NCI-H2107 (cell line): Measurements from ENCODE around the gene RNF14.
"Not testable (repeated sequence)": the region's sequence is repeated elsewhere in the genome, so short reads cannot be mapped to it uniquely, and the experiment has no call there.

Experiments
- DNase-seq: peaks from one replicate; lab custom pipeline; 2025; lab: John Stamatoyannopoulos, UW

RNF14 gene, protein sequence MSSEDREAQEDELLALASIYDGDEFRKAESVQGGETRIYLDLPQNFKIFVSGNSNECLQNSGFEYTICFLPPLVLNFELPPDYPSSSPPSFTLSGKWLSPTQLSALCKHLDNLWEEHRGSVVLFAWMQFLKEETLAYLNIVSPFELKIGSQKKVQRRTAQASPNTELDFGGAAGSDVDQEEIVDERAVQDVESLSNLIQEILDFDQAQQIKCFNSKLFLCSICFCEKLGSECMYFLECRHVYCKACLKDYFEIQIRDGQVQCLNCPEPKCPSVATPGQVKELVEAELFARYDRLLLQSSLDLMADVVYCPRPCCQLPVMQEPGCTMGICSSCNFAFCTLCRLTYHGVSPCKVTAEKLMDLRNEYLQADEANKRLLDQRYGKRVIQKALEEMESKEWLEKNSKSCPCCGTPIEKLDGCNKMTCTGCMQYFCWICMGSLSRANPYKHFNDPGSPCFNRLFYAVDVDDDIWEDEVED

DNA sequence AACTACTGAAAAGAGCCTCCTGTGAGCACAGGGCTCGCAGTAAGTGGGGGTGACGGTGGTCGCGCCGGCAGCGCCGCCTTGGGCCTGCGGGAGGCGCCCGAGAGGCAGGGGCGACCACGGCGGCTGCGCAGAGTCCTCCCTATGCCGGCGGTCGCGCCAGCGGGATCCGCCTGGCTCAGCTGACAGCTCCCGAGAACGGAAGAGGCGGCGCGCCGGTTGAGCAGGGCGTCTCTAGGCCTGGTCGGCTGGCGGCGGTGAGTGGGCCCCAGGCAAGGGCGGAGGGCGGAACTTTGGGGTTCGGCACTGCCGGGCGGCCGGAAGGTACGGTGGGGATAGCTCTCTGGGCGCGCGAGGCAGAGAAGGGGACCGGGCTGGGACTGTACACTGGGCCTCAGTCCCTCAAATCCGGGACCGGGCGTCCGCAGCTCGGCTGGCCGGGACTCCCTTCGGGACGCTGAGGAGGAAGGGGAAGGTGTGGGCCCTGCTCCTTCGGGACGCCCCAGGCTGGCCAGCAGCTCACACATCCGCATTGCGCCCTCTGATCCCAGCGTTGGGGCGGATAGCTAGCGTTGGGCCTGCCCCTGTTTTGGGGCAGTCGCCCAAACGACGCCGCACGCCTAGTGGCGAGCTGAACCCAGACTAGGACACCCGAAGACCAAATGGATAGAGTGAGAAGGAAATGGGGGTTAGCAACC lies at the start of gene RNF14:
Gene RNF14, plus strand, starts transcription at position 192 of the 695 bp plus-strand sequence. CDS start 4,484 bp downstream, outside the sequence.
- DNase-seq, result peak; percentile 71

DNA sequence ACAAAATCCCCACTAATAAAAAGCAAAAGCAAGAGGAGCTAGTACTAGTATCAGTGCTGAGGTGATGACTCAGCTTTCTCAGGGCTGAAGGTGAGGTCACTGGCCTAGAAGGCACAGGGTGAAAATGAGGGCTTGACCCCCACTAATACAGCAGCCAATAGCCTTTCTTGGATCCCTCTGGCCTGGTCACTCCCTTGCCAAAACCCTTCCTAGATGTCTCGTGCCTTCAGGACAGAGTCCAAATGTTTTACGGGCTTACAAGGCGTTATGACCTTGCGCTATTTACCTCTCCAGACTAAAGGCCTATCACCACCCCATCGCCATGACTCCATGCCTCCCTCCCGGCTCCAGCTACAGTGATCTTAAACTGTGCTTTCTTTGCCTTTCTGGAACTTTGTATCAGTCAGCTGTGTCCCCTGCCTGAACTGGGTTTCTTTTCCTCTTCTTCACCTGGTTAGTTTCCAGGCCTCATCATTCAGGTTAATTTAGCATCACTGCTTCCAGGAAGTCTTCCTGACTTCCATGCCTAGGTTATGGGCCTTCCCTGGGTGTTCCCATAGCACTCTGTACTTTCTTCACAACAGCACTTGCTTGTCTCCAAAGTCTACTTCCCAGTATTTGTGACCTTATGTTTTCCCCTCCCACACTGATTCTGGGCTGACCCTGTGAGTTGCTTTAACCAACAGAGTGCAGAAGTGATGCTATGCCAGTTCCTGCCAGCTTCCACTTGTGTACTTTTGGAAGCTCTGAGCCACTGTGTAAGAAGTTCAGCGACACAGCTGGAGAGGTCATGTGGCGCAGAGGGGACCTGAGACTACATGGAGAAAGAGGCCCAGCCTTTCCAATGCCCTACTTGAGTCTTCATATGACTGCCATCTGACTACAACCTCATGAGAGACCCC lies 49.4 kb upstream of the RNF14 start:
- no peak for DNase-seq

DNA sequence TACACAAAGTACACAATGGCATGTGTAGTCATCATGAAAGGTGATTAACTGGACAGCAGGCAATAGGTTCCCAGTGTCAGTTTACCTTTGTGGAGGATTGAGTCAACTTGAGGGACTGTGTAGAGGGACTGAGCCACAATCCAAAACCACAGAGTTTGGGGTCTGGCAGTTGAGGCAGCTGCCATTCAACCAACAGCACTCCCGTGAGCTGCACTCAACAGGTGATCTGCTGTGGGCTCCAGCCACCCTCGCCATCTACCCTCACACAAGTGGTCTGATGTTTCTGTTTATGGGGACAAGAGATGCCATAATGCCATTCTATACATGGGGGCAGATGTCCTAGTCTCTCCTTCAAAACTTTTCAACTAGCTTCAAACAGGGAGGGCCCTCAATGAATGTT lies 48.1 kb upstream of the RNF14 start:
- DNase-seq, result no peak

DNA sequence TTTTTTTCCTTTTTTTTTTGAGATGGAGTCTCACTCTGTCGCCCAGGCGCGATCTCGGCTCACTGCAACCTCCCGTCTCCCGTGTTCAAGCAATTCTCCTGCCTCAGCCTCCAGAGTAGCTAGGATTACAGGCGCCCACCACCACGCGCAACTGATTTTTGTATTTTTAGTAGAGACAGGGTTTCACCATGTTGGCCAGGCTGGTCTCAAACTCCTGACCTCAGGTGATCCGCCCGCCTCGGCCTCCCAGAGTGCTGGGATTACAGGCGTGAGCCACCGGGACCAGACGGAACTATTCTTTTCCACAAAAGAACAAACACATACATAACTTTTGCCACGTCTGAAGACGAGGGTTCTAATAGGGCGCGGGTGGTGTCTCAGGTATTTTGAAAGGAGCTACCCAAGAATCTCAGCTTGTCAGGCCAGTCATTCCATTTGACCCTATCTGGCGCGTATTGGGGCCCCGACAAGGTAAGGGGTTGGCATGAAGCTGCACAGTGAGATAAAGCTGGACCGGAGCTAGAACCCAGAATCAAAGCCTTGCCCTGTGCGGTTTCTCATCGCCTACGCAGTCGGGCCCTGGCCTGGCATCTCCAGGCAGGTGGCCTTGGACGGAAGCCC lies 46.0 kb upstream of the RNF14 start:
- DNase-seq, result not testable (repeated sequence)

DNA sequence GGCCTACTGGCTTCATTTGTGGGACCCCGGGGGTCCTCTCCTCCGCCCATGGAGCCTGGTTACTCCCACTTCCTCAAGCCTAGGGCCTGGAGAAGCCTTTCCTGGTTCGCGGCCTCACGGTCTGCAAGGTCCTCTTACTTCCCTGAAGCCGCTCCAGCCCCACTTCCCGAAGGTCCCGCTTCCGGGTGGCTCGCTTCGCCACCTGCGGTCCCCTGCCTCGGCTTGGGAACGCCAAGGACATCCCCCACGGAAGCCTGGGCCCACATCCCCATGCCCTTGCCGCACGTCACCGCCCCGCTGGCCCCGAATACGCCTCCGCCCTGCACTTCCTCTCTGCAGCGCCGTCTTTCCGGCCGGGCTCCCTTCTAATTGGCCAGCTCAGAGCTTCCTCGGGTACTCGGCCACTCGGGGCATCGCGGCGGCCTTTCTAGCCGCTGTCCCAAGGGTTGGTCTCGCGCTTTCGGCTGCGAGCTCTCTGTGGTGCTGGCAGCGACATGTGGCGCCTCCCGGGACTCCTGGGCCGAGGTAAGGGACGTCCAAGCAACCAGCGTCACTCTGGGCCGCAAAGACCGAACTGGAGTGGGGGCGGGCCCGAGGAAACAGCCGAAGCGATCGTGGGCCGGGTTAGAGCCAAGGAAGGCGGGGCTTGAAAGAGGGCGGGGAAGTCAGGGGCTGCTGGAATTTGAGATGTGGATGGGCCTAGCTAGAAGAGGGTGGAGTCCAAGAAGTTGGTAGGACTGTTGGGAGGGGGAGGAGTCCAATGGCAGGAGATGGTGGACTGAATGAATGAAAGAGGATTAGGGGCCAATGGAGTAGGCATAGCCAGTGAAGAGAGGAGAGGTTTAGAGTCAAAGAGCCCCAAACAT lies 45.2 kb upstream of the RNF14 start, which contains the start of gene DELE1:
Gene DELE1, plus strand, starts transcription at position 424 of the 866 bp plus-strand sequence. Its CDS starts 71 bp downstream, at position 495.
- peak; percentile 25 for DNase-seq

DNA sequence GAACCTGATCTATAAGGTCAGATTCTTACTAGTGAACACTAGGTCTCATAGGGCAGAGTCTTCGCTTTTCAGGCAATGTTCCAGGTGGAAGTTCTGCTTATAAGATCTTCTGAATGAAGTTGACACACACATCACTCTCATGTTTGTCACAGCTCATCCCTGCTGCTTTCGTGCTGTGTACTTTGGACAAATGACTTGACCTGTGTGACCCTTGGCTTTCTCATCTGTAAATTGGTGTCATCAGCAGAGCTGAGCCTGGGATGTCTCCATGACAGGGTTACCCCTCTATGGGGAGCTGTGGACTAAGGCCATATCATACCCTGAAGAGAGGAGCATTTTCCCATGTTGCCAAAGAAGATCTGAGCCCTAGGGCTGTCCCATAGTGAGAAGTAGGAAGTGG lies 42.5 kb upstream of the RNF14 start:
- no peak for DNase-seq

DNA sequence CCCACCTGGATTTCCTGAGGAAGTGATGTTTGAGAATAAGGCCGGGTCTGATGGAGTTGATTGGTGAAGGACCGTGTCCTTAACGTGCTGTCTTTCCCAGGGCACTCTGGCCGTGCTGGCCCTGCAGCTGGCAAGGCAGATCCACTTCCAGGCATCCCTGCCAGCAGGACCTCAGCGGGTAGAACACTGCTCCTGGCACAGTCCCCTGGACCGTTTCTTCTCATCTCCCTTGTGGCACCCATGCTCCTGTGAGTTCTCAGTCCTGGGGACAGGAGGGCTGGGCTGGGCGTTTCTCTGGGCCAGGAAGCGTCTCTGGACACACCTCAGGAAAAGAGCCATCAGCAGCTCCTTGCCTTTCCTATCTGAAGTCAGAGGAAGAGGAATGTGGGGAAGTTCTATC lies 40.9 kb upstream of the RNF14 start:
- DNase-seq, result no peak

DNA sequence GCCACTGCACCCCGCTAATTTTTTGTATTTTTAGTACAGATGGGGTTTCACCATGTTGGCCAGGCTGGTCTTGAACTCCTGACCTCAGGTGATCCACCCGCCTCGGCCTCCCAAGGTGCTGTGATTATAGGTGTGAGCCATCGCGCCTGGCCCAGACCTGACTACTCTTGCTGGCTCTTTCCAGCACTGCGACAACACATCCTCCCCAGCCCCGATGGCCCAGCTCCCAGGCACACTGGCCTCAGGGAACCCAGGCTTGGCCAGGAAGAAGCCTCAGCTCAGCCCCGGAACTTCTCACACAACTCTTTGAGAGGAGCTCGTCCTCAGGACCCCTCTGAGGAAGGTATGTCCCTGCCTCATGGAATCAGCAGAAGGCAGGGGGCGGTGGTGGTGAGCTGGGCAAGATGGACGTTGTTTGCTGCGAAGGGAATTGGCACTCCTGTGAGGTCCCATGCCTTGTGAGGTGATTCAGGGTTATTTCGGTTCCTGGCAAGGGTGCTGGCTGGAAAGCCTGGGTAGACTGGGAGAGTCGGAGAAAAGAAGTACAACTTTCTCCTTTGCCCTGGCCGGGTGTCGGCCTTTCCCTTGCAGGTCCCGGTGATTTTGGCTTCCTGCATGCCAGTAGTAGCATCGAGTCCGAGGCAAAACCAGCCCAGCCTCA lies 39.4 kb upstream of the RNF14 start:
- DNase-seq, result no peak

DNA sequence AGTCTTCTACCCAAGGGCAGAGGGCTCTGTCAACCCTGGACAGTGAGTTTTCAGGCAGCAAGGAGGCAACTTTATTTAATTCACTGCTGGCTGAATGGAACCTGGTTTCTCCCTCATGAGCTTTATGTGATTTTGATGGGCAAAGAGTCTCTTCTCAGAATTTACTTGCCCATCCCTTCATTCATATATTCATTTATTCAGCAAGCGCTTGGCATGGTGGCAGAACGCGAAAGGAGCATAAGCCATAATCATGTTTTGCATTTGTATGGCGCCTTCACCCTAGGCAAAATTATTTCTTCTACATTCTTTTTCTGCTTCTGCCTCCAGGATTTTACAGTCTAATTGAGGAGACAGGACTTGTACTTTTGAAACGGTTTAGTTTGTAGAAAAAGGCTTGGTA lies 37.2 kb upstream of the RNF14 start:
- DNase-seq, result no peak

DNA sequence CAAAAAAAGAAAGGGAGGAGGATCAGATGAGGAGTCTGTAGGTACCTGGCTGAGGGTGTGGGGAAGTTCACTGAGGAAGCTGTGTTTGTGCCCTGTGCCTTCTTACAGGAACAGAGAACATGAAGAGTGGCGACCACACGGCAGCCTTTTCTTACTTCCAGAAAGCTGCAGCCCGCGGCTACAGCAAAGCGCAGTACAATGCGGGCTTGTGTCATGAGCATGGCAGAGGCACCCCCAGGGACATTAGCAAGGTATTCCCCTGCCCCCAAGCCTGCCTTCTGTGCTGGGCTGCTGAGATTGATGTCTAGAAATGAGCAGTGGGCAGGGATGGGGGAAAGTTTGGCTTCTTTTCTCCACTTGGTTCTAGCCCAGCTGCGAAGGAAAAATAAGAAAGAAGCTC lies 35.8 kb upstream of the RNF14 start:
- no peak for DNase-seq

DNA sequence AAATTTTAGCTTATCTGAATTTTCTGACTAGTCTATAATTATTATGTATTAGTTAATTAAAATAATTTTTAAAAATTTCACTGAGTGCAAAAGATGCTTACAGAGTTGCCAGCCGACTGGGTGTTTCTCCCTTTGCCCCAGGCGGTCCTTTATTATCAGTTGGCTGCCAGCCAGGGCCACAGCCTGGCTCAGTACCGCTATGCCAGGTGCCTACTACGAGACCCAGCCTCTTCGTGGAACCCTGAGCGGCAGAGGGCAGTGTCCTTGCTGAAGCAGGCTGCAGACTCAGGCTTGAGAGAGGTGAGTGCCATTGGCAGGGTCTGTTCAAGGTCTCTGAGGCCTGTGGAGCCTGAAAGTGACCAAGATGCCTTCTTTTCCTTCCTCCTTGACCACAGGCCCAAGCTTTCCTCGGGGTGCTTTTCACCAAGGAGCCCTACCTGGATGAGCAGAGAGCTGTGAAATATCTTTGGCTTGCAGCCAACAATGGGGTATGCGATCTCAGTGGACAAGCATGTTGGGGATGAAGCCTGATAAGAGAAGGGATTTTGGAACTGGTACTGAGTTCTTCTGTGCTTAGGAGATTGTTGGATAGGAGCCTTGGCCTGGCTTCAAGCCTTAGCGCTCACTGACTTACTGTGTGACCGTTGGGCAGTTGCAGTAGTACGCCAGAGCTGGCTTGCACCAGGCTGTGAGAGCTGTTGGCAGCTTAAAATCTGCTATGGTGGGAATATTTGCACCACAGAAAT lies 34.6 kb upstream of the RNF14 start:
- peak; percentile 57 for DNase-seq

DNA sequence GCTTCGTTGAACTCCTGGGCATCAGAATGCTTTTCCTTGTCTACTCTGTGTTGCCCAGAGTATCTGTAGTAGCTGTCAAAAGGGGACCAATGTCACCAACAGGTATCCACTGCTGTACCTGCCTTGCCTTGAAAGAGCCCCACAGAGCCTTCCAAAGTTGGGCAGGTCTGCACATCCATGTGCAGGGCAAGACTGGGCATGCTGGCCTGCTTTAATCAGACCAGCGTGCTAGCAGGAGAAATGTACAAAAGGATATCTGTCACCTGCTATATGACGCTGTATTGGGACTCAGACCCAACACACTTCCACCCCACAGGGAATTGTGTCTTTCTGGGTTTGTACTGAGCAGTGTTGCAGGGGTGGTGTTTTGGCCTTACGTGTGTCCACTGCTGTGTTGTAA lies 33.4 kb upstream of the RNF14 start:
- no peak for DNase-seq

DNA sequence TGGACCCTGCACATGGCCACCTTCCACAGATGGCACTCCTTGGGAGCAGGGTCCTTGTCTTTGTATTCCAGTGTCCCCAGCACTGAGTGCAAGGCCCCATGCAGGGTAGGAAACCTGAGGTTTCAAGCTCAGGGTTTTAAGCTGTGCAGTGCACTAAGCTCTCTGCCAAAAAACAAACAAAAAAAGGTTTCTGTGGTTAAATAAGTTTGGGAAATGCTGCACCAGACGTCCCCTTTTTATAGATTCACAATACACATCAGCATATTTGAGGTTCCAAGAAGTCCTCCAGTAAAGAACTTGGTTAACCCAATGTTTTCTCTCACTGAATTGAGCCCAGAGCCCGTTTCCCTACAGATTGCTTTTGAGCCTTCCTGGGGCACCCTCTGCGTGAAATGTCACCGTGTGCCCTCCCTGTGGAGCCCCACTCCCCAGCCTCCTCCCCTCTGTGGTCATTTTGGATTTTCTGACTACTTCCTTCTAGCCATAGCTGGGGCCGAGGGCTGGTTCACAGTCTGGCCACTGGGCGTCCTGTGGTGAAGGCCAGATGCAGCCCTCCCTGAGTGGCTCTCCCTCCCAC lies 28.1 kb upstream of the RNF14 start:
- no peak for DNase-seq

DNA sequence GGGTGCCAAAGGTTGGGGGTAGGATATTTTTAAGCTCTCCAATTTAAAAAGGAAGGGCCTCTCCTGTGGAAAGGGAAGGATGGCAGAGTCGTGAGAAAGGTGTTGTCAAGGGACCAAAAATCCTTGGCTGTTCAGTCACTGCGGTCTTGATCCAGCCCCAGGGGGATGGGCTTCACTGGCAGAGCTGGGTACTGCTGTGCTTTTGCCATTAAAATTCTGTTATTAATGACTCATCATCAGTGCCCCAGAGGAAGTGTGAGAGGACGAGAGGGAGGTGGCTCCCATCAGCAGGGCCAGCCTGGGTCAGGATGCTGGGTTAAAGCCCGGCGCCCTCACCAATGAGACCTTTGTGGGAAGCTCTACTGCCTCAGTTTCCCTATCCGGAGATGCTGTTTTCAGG lies 27.6 kb upstream of the RNF14 start:
- DNase-seq, result no peak

DNA sequence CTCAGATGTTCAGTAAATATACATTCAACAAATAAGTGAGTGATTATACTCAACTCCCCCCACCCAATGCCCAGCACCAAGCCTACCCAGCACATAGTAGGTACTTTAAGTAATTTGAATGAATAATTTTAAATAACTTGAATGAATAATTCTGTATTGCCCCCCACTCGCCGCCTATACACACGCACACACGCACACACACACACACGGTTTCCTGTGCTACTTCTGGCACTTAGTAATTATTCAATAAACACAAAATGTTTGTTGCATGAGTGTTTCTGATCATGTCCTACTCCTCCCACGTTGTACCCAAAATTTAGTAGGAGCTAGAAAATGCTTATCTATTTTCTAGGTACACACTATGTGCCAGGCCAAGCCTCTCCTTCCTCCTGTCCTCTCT lies 27.1 kb upstream of the RNF14 start:
- no peak for DNase-seq

DNA sequence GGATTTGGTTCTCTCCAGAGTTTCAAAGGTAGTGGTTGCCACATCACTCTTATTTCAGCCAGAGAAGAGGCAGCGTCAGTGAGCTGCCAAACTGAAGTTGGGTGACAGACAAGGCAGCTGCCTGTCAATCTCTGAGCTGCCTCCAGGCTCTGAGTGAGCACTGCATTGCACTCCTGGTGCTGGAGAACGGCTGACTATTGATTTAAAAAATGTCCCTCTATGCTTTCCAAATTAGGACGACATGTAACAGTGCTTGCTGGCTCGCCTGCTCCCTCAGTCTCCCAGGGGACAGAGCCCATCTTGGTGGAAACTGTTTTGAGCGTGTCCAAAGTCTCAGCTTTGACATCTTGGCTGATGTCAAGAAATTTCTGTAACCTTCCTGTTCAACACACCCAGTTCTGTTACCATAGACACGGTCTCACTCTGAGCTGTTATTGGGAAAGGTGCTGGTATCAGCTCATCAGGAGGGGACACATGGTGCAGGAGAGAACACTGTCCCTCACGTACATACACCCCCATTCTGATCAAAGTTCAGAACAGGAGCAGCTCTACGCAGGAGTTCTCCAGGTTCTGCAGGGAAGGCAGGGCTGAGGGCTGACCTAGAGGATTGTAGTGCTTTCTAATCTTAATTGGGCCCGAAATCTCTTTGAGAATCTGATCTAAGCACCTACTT lies 26.6 kb upstream of the RNF14 start:
- DNase-seq, result no peak

DNA sequence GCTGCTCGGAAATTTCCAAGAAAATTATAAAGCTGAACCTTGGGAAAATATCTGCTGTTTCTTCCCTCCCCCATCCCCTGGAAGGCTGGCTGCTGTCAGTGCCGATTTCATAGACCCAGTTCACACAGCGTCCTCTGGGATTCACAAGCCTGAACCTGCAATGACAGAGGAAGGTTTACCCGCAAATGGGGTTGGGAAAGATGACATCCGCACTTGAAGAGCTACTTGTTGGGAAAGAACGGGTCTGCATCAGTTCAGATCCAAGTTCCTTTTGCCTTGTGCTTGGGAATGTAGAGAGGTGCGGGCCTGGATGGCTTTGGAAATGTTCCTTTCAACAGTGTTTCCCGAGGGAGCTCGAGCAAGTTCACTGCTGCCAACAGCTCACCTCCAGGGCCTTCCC lies 24.8 kb upstream of the RNF14 start:
- no peak for DNase-seq

DNA sequence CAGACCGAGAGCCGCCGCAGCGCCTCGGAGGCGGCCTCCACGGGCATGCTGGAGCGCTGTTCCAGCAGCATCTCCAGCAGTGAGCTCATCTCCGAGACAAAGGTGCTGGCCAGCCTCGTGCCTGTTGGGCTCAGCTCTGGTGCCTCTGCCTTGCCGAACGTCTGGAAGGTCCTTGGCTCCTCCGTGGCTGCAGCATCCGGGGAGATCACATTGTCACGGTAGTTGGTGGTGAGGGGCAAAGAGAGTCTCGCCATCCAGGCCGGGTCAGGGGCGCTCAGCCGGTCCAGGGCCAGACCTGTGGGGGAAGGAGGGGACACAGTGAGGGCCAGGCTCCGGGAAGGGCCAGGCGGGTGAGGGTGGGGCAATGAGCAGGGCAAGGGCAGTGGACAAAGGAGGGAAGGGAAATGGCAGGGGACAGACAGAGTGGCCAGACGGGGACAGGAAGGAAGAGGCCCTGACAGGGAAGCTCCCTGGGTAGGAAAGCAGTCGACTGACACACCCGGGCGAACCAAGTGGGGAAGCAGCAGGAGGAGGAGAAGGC lies 23.3 kb upstream of the RNF14 start:
- no peak for DNase-seq
